Esophagus muscularis mucosa (tissue), 4 donors: ENCODE results near the gene GASK1B. TPM values are rescaled to one million over a fixed set of nuclear protein-coding genes. Genes with fewer than 3 reads are reported as not detected.
A peak's percentile ranks its signal among the peaks of the same experiment; 100 is the strongest.

Source experiments
- DNase-seq: peaks from one replicate; pipeline ENCODE4 v3.0.0-alpha.2; 2017; ENCODE audit errors: extremely low spot score
- H3K27ac ChIP-seq, 4 donors: fragments of 200-600 bp; sonication (generic); replicated peaks in 1 of 4; 1 replicate in 3 of 4; 2 replicates in 1 of 4; pipeline ENCODE4 v1.5.1; 2016 to 2019; ENCODE audit warnings: mild to moderate bottlenecking in 1 of 4
- H3K27me3 ChIP-seq, 4 donors: fragments of 200-600 bp; sonication (generic); one replicate each; pipeline versions ENCODE4 v1.5.1 to v1.6.0; 2016 to 2019
- H3K36me3 ChIP-seq, 4 donors: fragments of 200-600 bp; sonication (generic); one replicate each; pipeline ENCODE4 v1.5.1; 2016 to 2019
- H3K4me1 ChIP-seq, 4 donors: fragments of 200-600 bp; sonication (generic); one replicate each; pipeline ENCODE4 v1.5.1; 2016 to 2019
- H3K4me3 ChIP-seq, 4 donors: fragments of 200-600 bp; sonication (generic); 1 replicate in 2 of 4; 2 replicates in 2 of 4; pipeline ENCODE4 v1.5.1; 2016 to 2019; ENCODE audit warnings: mild to moderate bottlenecking in 4 of 4, moderate library complexity in 1 of 4
- H3K9me3 ChIP-seq, 4 donors: fragments of 200-600 bp; sonication (generic); 1 replicate in 3 of 4; 2 replicates in 1 of 4; pipeline ENCODE4 v1.5.1; 2016 to 2019
- EP300 ChIP-seq: sonication (generic); formaldehyde crosslinking; IDR thresholded peaks from one replicate; pipeline ENCODE4 v1.6.1; 2017; ENCODE audit warnings: antibody characterized with exemption
- POLR2A ChIP-seq: fragments of 450-650 bp; IDR thresholded peaks from one replicate; pipeline ENCODE4 v1.6.1; 2017; ENCODE audit warnings: antibody characterized with exemption, moderate library complexity, mild to moderate bottlenecking, low read depth
- POLR2AphosphoS5 ChIP-seq, 2 donors: sonication (generic); formaldehyde crosslinking; IDR thresholded peaks; one replicate each; pipeline ENCODE4 v1.6.1; 2017; ENCODE audit warnings: antibody characterized with exemption in 2 of 2
- WGBS: methylation state at CpG from one replicate; pipeline ENCODE4 v1.1.5; 2018; 5-methylcytosine and 5-hydroxymethylcytosine counted together
- intact Hi-C: fragments of 100-400 bp; cut with DNase I; formaldehyde crosslinking; loops from one replicate; pipeline ENCODE4 v1.15.1; 2023
- total RNA-seq, 4 donors: library from RNA; depleted of rRNA; stranded (reverse); fragments of >200 nt; gene quantifications; one replicate each; pipeline versions ENCODE4 v1.1.0 to v1.2.1, GENCODE V29; 2016
- TF ChIP-seq, protein P1 (sequence below), 3 experiments: fragments of 200-600 bp in 2 of 3; fragments of 450-650 bp in 1 of 3; sonication (generic) in 2 of 3; IDR thresholded peaks; one replicate each; pipeline ENCODE4 v1.5.1; 2017 to 2019; ENCODE audit warnings: antibody characterized with exemption in 3 of 3, mild to moderate bottlenecking in 2 of 3, moderate library complexity in 1 of 3

GASK1B gene
- total RNA-seq, 4 donors from 2014 or later, result 27.5 to 45.9 (median 32.4) TPM

DNA sequence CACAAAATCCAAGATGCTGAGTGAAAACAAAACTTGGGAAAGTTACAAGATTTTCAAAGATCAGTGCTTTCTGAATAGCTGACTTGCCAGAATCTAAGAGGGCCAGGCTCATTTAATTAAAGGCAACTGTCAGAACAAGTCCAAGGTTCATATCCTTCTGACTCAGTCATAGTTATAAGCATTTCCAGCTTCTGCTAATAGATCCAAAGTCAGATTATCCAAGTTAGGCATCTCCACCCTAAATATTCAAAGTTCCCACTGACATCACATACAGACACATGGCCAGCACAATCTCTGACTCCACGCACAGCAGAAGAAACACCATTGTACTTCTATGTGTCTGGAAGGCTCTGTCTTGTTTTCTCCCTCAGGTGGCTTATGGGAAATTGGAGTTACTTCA lies 41.8 kb downstream of the GASK1B start:
- Histone ChIP-seq H3K4me1 (peaks cover 0 to 5% (median 0%) of the 10 kb centered on the region in 4 donors), H3K9me3 (no peaks in the 10 kb centered on the region), H3K27ac (peak overlapping the region in 1 of 4 donors; percentile 7), H3K36me3 (peaks cover 0 to 25% (median 0%) of the 10 kb centered on the region in 4 donors), H3K4me3 (no peak overlapping the region), H3K27me3 (no peaks in the 10 kb centered on the region)
- intact Hi-C loops, result no loop called here
- TF ChIP-seq POLR2AphosphoS5 (IDR thresholded peaks at IDR 0.05) (peak in 1 of 2 donors; percentile 12), POLR2A (no peak), EP300 (no peak)
- TF ChIP-seq, protein P1, sequence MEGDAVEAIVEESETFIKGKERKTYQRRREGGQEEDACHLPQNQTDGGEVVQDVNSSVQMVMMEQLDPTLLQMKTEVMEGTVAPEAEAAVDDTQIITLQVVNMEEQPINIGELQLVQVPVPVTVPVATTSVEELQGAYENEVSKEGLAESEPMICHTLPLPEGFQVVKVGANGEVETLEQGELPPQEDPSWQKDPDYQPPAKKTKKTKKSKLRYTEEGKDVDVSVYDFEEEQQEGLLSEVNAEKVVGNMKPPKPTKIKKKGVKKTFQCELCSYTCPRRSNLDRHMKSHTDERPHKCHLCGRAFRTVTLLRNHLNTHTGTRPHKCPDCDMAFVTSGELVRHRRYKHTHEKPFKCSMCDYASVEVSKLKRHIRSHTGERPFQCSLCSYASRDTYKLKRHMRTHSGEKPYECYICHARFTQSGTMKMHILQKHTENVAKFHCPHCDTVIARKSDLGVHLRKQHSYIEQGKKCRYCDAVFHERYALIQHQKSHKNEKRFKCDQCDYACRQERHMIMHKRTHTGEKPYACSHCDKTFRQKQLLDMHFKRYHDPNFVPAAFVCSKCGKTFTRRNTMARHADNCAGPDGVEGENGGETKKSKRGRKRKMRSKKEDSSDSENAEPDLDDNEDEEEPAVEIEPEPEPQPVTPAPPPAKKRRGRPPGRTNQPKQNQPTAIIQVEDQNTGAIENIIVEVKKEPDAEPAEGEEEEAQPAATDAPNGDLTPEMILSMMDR (IDR thresholded peaks at IDR 0.05), result no peak
- 26% methylated on average over 1 of the region's 1 CpG for WGBS
- no peak for DNase-seq

DNA sequence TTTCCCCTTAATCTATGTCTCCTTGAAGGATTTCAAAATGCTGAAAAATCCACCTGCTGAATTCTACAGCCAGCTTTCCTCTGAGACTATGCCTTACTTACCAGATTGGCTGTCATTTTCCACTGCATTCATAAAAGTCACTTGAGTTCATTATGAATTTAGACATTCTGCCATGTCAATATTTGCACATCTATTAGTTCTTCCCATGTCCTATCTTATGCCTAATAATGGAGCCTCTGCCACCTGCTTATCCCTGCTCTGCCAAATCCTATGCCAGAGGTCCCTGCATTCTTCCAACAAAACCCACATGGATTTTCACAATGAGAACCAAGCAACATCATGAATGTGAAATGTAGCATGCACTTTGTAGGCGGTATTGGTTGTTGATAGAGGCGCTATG lies 42.6 kb downstream of the GASK1B start:
- Histone ChIP-seq H3K9me3 (no peaks in the 10 kb centered on the region), H3K4me3 (no peak overlapping the region), H3K27me3 (no peaks in the 10 kb centered on the region), H3K27ac (no peak overlapping the region), H3K4me1 (peaks cover 0 to 5% (median 0%) of the 10 kb centered on the region in 4 donors), H3K36me3 (peaks cover 0 to 25% (median 0%) of the 10 kb centered on the region in 4 donors)
- DNase-seq, result no peak
- TF ChIP-seq, protein P1 (IDR thresholded peaks at IDR 0.05), result no peak
- TF ChIP-seq POLR2AphosphoS5 (IDR thresholded peaks at IDR 0.05), result no peak
- TF ChIP-seq EP300, result no peak
- no peak for TF ChIP-seq POLR2A
- intact Hi-C loops, result no loop called here
- WGBS, result 100% methylated on average over 2 of the region's 2 CpGs

DNA sequence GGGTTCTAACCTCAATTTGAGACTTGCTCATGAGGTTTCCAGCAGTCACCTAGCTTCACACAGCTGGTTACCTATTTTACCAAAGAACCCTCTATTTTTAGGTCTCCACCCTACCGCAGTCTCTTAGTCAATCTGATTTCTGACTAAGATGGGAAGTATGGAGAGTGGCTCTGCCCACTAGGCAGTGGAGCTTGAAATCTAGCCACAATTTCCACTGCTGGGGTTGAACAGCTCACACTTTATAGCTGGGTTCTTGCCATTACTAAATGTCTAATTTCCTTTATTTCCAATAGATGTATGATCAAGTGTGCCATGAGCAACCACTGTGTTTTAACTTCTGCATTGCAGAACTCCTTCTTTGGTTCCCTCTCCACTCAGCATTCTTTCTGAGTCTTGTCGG lies 43.1 kb downstream of the GASK1B start:
- WGBS, result 83% methylated on average over 2 of the region's 2 CpGs
- TF ChIP-seq, protein P1 (IDR thresholded peaks at IDR 0.05), result no peak
- H3K27ac ChIP-seq, result no peak overlapping the region
- H3K4me3 ChIP-seq, result no peak overlapping the region
- no peak for DNase-seq
- H3K27me3 ChIP-seq, result no peaks in the 10 kb centered on the region
- peaks cover 0 to 25% (median 0%) of the 10 kb centered on the region in 4 donors for H3K36me3 ChIP-seq
- H3K4me1 ChIP-seq, result peaks cover 0 to 5% (median 0%) of the 10 kb centered on the region in 4 donors
- intact Hi-C loops, result no loop called here
- H3K9me3 ChIP-seq, result no peaks in the 10 kb centered on the region

DNA sequence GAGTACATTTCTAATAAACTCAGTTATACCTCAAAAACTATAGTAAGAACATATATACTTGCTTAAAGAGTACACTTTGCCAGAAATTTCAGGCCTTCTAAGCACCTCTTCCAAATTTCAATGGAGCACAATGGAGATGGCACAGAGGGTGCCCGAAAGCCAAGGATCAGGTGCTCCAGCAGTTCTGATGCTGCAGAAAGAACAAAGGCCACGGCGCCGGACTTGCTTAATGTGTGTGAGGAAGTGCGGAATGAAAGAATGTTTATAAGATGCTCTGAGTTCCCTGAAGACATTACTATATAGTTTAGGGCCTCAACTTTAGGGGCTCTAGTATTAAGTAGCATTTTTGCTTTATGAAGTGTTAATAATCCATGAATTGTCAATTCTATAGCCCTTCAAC lies 44.3 kb downstream of the GASK1B start:
- TF ChIP-seq POLR2AphosphoS5 (IDR thresholded peaks at IDR 0.05) (no peak), EP300 (no peak), POLR2A (no peak)
- TF ChIP-seq, protein P1 (IDR thresholded peaks at IDR 0.05), result no peak
- H3K4me3 ChIP-seq, result no peak overlapping the region
- H3K36me3 ChIP-seq, result peaks cover 0 to 25% (median 0%) of the 10 kb centered on the region in 4 donors
- no peaks in the 10 kb centered on the region for H3K9me3 ChIP-seq
- no peak for DNase-seq
- intact Hi-C loops, result no loop called here
- H3K4me1 ChIP-seq, result peaks cover 0 to 5% (median 0%) of the 10 kb centered on the region in 4 donors
- H3K27ac ChIP-seq, result no peak overlapping the region
- 92% methylated on average over 5 of the region's 5 CpGs for WGBS
- H3K27me3 ChIP-seq, result no peaks in the 10 kb centered on the region

DNA sequence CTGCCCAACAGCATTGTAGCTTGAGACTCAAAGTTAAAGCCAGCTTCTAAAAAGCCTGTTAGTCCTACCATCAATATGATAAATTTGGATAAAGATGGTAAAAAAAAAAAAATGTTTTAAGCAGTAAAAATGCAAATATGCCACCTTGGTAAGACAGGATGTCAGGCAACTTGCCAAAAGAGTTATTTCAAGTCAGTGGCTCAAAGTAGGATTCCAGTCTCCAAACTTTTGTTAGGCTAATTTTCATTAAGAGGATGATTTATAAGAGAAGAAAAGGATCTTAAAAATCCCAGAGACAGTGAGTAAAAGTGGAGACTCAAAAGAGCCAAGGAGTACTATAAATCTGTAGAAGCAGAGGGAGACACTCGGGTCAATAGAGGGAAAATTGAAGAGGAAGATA lies 47.5 kb downstream of the GASK1B start:
- Histone ChIP-seq H3K4me3 (no peak overlapping the region), H3K9me3 (no peaks in the 10 kb centered on the region), H3K36me3 (peaks cover 0 to 23% (median 0%) of the 10 kb centered on the region in 4 donors), H3K27me3 (no peaks in the 10 kb centered on the region), H3K4me1 (peaks cover 7 to 25% (median 22%) of the 10 kb centered on the region in 4 donors), H3K27ac (peak overlapping the region in 1 of 4 donors; percentile 35)
- DNase-seq, result no peak
- intact Hi-C loops, result no loop called here
- WGBS, result 74% methylated on average over 1 of the region's 1 CpG
- no peak for TF ChIP-seq POLR2AphosphoS5 (IDR thresholded peaks at IDR 0.05)
- TF ChIP-seq, protein P1 (IDR thresholded peaks at IDR 0.05), result no peak
- no peak for TF ChIP-seq POLR2A
